Stimulated activated naive CD4-positive, alpha-beta T cell treated with Interleukin-2 at 50 U/mL for 16 hours (primary cell): ENCODE results near the gene BTNL2.
"Not testable (repeated sequence)": the region's sequence is repeated elsewhere in the genome, so short reads cannot be mapped to it uniquely, and the experiment has no call there.

Source experiments
- DNase-seq: peaks from one replicate; lab custom pipeline; 2025; lab: John Stamatoyannopoulos, UW

Gene BTNL2

GRCh38 chr6:32406857-32407256, at the start of gene BTNL2:
TSS of gene BTNL2 (minus strand) at chr6:32407181. CDS start at chr6:32407123, 58 bp downstream.
- DNase-seq, result no peak

GRCh38 chr6:32449088-32449736, 42.2 kb upstream of the BTNL2 start:
- no peak for DNase-seq

- DNase-seq, result no peak
Observed at GRCh38 chr6:32447932-32448331, 41.0 kb upstream of the BTNL2 start.

- DNase-seq, result no peak
Observed at GRCh38 chr6:32445321-32445854, 38.4 kb upstream of the BTNL2 start.

- DNase-seq, result no peak
Observed at GRCh38 chr6:32444433-32444832, 37.5 kb upstream of the BTNL2 start.

- DNase-seq, result no peak
Observed at GRCh38 chr6:32442977-32443552, 36.1 kb upstream of the BTNL2 start.

GRCh38 chr6:32442243-32442667, 35.3 kb upstream of the BTNL2 start:
- DNase-seq, result no peak

GRCh38 chr6:32439602-32440214, 32.7 kb upstream of the BTNL2 start, which contains the start of gene HLA-DRA:
TSS of gene HLA-DRA (plus strand) at chr6:32439887. CDS start at chr6:32439951, 64 bp downstream.
- no peak for DNase-seq

- no peak for DNase-seq
Observed at GRCh38 chr6:32439139-32439538, 32.2 kb upstream of the BTNL2 start.

GRCh38 chr6:32436995-32437836, 30.2 kb upstream of the BTNL2 start:
- DNase-seq, result no peak

GRCh38 chr6:32436186-32436585, 29.2 kb upstream of the BTNL2 start:
- no peak for DNase-seq

- DNase-seq, result not testable (repeated sequence)
Observed at GRCh38 chr6:32433950-32434349, 27.0 kb upstream of the BTNL2 start.

- DNase-seq, result no peak
Observed at GRCh38 chr6:32432050-32432450, 25.1 kb upstream of the BTNL2 start.

- DNase-seq, result no peak
Observed at GRCh38 chr6:32431142-32431541, 24.2 kb upstream of the BTNL2 start.

GRCh38 chr6:32430179-32430578, 23.2 kb upstream of the BTNL2 start:
- DNase-seq, result no peak

GRCh38 chr6:32427934-32428474, 21.0 kb upstream of the BTNL2 start:
- no peak for DNase-seq

GRCh38 chr6:32427218-32427617, 20.2 kb upstream of the BTNL2 start:
- no peak for DNase-seq

- DNase-seq, result no peak
Observed at GRCh38 chr6:32426338-32426737, 19.4 kb upstream of the BTNL2 start.

- DNase-seq, result no peak
Observed at GRCh38 chr6:32424589-32425300, 17.8 kb upstream of the BTNL2 start.

- DNase-seq, result no peak
Observed at GRCh38 chr6:32416036-32416435, 9.1 kb upstream of the BTNL2 start.

GRCh38 chr6:32415521-32416019, 8.6 kb upstream of the BTNL2 start:
- DNase-seq, result peak; percentile 72
